Measurements from ENCODE around the gene MX1.
"Not testable (repeated sequence)": the region's sequence is repeated elsewhere in the genome, so short reads cannot be mapped to it uniquely, and the experiment has no call there.

MX1 gene

DNA sequence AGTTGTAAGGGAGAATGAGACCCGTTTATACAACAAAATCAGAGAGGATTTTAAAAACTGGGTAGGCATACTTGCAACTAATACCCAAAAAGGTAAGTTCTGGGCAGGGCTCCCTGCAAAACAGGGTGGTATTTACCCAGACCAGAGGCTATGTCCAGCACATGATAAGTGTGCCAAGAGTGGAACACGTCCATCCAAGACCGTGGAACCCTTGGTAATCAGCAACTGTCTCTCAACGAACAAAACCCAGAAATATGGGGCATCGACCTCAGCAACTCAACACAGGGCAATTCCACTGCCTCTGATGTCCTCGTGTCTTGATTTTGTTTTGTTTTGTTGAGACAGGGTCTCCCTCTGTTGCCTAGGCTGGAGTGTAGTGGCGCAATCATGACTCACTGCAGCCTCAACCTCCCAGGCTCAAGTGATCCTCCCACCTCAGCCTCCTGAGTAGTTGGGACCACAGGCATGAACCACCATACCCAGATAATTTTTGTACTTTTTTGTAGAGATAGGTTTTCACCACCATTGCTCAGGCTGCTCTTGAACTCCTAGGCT, 26.7 kb upstream of the MX1 start:
- FAIRE-seq, result no peak
- DNase-seq (ENCODE audit: insufficient read length, low spot score), result no peak
- no peak for TF ChIP-seq POLR2A (IDR thresholded peaks at IDR 0.05; ENCODE audit: low read depth, low read length)

DNA sequence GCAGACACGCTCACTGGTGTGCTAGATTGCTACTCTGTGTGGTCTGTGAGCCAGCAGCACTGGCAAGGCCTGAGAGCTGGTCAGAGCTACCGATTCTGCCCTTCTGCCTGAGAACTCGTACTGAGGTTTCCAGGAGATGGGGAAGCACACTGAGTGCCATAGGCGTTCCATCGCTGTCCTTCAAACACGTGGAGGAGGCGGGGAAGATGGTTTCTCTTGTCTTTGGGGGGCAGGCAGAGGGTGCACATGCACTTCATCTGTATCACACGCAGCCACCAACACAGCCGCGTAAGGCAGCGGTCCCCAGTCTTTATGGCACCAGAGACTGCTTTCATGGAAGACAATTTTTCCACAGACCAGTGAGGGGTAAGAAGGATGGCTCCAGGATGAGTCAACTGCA, 23.8 kb upstream of the MX1 start:
- DNase-seq (ENCODE audit: insufficient read length, low spot score) (no peak), FAIRE-seq (no peak)
- no peak for TF ChIP-seq POLR2A (IDR thresholded peaks at IDR 0.05; ENCODE audit: low read depth, low read length)

DNA sequence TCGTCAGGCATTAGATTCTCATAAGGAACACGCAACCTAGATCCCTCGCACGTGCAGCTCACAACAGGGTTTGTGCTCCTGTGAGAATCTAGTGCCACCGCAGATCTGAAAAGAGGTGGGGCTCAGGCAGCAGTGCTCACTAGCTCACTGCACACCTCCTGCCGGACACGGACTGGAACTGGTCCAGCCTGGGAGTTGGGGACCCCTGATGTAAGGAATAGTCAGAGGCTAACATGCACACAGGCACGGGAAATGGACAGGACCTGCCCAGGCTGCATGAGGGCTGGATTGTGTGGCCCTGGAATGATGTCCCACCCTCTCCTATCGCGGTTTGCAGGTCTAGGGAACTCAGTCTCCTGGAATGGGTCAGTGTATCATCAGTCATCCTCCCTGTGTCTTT, 23.2 kb upstream of the MX1 start:
- no peak for TF ChIP-seq POLR2A (IDR thresholded peaks at IDR 0.05; ENCODE audit: low read depth, low read length)
- DNase-seq (ENCODE audit: insufficient read length, low spot score), result no peak
- FAIRE-seq, result no peak

DNA sequence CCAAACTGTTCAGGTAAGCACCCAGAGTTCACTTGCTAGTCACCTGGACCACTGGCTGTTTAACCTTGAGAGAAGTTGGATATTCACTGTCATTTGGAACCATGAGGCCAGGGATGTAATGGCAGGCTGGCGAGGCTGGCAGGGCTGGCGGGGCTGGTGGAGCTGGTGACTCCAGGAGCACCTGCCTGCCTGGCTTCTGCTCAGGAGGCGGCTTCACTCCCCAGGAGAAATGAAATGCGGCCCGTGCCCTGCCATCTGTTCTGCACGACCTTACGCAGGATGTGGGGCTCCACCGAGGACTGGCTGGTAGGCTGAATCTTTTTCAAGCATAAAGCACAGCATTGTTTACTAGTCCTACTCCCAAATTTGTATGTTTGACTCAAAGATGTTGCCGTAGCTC, 22.7 kb upstream of the MX1 start:
- no peak for TF ChIP-seq POLR2A (IDR thresholded peaks at IDR 0.05; ENCODE audit: low read depth, low read length)
- DNase-seq (ENCODE audit: insufficient read length, low spot score), result no peak
- no peak for FAIRE-seq

DNA sequence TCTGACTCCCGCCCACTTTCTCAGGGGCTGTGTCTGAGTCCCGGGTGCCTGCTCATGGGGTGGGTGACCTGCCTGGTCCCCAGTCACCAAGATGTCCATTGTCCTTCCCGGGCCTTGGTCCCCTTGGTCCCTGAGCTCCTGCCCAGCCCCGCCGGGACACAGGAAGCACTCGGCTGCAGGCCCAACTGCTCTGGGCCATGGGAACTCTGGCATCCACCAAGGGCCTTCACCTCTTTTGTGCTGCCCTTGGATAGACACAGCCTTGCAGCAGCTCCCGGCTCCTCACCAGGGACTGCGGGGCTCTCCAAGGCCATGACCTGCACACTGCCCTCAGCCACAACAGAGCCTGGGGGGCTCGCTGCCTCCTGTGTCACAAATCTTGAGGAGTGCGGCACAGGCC, 22.1 kb upstream of the MX1 start:
- TF ChIP-seq POLR2A (IDR thresholded peaks at IDR 0.05; ENCODE audit: low read depth, low read length), result no peak
- no peak for FAIRE-seq
- DNase-seq (ENCODE audit: insufficient read length, low spot score), result no peak

DNA sequence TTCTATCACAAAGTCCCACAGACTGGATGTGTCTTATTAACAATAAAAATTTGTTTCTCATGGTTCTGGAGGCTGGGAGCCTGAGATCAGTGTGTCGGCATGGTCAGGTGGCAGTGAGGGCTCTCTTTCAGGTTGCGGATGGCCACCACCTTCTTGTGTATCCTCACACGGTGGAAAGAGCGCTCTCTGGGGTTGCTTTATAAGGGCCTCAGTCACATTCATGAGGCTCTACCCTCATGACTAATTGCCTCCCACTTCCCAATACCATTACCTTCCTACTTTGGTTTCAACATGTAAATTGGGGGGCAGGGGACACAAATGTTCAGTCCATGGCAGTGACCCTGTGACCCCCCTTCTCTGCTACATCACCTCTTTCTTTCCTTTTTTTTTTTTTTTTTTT, 20.7 kb upstream of the MX1 start:
- FAIRE-seq (no peak), DNase-seq (ENCODE audit: insufficient read length, low spot score) (no peak)
- TF ChIP-seq POLR2A (IDR thresholded peaks at IDR 0.05; ENCODE audit: low read depth, low read length), result no peak

DNA sequence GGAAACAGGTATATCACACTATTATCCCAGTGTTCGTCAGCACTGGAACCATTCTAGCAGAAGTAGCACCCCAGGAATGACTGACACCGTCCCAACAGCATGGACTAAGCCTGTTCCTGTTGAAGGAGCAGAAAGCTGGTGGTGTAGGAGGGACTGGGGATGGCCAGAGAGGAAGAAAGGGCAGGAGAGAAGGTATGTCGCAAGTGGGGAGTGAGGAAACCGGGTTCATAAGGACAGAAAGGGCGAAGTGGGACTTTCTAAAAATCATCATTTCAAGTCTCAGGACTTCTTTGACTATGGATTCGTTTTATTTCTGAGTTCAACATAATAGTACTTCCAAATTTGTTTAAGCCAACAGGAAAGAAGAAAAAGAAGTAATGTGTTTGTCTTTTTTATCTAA, 19.7 kb upstream of the MX1 start:
- no peak for TF ChIP-seq POLR2A (IDR thresholded peaks at IDR 0.05; ENCODE audit: low read depth, low read length)
- FAIRE-seq, result no peak
- no peak for DNase-seq (ENCODE audit: insufficient read length, low spot score)

DNA sequence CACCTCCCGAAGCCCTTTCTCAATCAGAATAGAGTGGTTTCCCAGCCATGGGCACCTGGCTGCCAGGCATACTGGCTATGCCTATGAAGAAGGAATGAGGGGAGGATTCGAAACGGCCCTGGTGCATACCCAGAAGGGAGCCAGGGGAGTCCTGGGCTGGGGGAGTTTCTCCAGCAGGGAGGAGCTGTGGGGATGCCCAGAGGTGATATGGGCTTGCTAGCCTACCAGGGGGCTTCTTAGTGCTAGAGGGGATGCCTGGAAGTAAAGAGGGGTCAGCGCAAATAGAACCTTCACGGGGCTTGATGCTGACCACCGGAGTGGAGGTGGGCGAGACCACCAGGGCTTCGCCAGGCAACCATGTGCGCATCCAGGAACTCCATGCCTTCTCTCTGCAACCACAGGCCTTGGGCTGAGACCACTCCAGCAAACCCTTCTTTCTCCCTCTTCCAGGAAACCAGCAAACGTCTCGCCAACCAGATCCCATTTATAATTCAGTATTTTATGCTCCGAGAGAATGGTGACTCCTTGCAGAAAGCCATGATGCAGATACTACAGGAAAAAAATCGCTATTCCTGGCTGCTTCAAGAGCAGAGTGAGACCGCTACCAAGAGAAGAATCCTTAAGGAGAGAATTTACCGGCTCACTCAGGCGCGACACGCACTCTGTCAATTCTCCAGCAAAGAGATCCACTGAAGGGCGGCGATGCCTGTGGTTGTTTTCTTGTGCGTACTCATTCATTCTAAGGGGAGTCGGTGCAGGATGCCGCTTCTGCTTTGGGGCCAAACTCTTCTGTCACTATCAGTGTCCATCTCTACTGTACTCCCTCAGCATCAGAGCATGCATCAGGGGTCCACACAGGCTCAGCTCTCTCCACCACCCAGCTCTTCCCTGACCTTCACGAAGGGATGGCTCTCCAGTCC, 18.2 kb upstream of the MX1 start:
- FAIRE-seq, result no peak
- no peak for TF ChIP-seq POLR2A (IDR thresholded peaks at IDR 0.05; ENCODE audit: low read depth, low read length)
- DNase-seq (ENCODE audit: insufficient read length, low spot score), result no peak

DNA sequence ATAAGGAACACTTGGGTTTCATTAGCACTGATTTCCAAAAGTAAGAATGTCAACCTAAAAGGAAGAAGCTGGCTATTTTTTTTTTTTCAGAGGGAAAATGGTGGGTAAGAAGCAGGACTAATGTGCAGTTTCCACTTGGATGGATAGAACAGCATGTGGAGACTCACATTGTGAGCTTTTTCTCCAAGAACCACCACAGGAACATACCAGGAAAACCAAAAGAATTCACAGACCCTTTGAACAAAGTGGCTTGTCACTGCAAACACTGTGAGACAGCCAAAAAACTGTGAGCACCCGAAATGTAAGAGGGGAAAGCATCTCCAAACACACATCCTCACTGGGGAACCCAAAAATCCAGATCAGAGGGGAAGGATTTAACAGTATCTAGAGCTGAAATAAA, 15.7 kb upstream of the MX1 start:
- no peak for FAIRE-seq
- no peak for TF ChIP-seq POLR2A (IDR thresholded peaks at IDR 0.05; ENCODE audit: low read depth, low read length)
- no peak for DNase-seq (ENCODE audit: insufficient read length, low spot score)

DNA sequence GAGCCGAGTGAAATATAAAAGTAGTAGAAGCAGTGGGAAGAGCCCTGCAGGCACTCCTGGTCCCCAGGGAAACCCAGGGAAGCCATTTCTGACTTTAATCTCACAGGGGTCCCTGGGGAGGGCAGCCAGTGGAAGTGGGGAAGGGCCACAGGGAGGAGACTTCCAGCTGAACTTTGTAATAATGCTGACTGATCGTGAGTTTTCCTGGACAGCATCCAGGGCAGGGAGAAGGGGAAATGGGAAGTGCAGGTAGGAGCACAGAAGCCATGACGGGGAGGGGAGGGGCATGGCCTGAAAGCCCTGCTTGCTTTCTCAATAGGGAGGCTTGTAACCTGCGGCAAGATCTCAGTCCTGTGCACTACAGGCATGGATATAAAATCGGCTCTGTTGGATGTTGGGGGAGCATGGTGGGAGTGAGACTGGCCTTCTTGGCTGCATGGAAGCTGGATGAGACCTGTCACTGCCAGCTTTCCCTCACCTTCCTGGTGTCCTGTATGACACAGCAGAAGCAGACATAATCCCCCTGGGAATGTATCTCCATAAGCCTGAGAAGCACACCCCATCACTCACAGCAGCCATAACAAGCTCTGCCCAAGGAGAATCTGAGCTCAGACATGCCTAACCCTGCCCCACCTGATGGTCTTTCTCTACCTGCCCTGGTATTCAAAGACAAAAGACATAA, 15.1 kb upstream of the MX1 start:
- no peak for FAIRE-seq
- no peak for DNase-seq (ENCODE audit: insufficient read length, low spot score)
- no peak for TF ChIP-seq POLR2A (IDR thresholded peaks at IDR 0.05; ENCODE audit: low read depth, low read length)

DNA sequence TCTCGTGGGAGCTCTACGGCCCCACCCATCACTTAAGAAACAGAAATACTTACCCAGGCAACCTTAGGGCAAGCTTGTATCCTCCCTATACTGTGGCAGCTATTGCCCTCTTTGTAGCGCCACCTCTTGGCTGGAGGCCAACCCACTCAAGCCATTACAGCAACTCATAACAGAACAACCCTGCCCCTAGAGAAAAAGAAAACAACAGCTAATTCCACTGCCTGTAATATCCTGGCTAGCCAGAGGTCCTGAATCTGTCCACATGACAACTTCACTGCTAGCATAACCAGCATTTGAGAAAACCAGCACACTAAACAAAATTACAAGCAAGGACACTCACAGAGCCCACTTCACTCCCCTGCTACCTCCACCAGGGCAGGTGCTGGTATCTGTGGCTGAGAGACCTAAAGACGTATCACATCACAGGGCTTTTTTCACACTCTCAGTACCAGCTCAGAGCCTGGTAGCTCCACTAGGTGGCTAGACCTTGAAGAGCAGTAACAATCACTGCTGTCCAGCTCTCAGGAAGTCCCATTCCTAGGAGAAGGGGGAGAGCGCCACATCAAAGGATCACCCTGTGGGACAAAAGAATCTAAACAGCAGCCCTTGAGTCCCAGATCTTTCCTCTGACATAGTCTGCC, 14.5 kb upstream of the MX1 start:
- DNase-seq (ENCODE audit: insufficient read length, low spot score), result no peak
- FAIRE-seq, result no peak
- no peak for TF ChIP-seq POLR2A (IDR thresholded peaks at IDR 0.05; ENCODE audit: low read depth, low read length)

DNA sequence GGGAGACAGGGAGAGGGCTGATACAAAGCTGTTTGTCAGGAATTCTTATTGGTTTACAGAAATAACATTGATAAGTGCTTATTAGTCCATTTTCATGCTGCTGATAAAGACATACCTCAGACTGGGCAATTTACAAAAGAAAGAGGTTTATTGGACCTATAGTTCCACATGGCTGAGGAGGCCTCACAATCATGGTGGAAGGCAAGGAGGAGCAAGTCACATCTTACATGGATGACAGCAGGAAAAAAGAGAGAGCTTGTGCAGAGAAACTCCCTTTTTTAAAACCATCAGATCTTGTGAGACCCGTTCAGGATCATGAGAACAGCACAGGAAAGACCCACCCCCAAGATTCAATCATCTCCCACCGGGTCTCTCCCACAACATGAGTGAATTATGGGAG, 8.5 kb upstream of the MX1 start:
- DNase-seq (ENCODE audit: insufficient read length, low spot score); FAIRE-seq: not testable (repeated sequence)

DNA sequence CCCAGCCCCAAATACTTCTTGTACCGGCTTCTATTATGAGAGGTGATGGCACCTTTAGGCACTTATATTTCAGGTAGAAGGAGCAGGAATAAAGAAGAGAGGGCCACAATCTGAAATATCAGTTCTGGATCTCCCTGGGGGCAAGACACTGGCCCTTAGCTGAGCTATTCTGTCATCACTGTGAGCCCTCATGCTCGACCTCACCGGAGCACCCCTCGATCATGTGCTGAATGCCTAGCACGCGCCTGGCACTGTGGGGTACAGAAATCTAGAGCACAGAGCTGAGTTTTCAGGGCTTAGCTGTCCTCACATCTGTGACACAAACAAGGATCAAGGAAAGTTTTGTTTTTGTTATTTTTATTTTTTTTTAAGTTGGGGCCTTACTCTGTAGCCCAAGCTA, 7.6 kb upstream of the MX1 start:
- TF ChIP-seq POLR2A (IDR thresholded peaks at IDR 0.05; ENCODE audit: low read depth, low read length), result no peak
- FAIRE-seq, result no peak
- DNase-seq (ENCODE audit: insufficient read length, low spot score), result no peak

DNA sequence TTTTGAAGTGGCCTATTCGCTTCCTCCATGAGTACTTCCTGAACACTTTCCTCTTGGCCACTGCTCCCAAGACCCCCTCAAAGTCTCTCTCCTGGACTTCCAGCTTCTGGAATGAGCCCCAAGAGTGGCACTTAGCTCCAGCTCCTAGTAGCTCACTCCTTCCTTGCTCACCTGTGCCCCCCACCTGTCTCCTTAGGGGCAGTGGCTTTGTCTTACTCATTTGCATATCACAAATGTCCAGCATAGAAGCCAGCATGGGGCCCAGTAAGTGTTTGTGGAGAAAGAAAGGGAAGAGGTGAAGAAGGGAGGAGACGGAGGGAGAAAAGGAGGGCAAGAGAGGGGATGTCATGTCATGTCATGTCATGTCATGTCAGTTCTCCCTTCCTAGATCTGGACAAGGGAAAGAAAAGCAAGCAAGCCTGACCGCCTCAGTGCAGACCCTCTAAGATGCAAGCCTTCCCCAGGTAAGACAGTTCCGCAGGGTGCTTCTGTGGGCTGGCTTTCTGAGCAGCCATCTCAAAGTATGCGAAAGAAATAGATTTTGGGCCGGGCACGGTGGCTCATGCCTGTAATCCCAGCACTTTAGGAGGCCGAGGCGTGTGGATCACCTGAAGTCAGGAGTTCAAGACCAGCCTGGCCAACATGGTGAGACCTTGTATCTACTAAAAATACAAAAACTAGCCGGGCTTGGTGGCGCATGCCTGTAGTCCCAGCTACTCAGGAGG, 6.9 kb upstream of the MX1 start:
- no peak for FAIRE-seq
- no peak for TF ChIP-seq POLR2A (IDR thresholded peaks at IDR 0.05; ENCODE audit: low read depth, low read length)

More for the DNA sequence above, 6.9 kb upstream of the MX1 start:
- no peak for DNase-seq (ENCODE audit: insufficient read length, low spot score)

Data from H54 (cell line).